Measurements from ENCODE around the gene CDH23. TPM values are rescaled to one million over a fixed set of nuclear protein-coding genes. Genes with fewer than 3 reads are reported as not detected.

CDH23 gene
- total and polyA plus RNA-seq, 2 of the 8 experiments (the other 6 are each of a cell fraction or from before 2014, with no cell fraction given) = 1.9 to 4.9 TPM

DNA sequence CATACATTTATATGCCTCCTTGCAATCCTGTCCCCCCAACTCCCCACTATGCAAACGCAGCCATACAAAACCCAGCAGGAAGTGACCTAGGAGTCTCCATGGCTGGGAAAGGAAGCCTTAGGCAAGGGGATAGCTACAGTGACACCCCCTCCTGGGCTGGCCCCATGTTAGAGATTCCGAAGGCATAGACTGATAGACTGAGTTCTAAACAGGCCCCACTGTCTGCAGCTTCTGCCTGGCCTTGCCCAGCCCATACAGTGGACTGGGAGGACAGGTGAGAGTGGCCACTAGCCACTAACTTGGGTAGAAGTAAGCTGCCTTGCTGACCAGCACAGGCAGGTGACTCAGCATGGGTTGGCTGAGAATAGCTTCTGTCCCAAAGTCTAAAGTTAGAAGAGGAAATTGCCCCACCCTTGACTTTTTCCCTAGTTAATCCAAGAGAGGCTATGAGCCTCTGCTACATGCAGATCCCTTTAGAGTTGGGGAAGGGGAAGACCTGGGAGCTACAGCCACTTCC lies 216.6 kb downstream of the CDH23 start (continued):
- TF ChIP-seq POLR2A (IDR thresholded peaks at IDR 0.05; ENCODE audit: control extremely low read depth in 1 of 2, low read depth in 2 of 2, low read length in 2 of 2) (no peak), SRF (IDR thresholded peaks at IDR 0.05; ENCODE audit: low read depth, low read length) (no peak), JUN (IDR thresholded peaks at IDR 0.05; ENCODE audit: low read depth, low read length) (no peak), CBX5 (IDR thresholded peaks at IDR 0.05; ENCODE audit: low read depth, low read length) (no peak), ZNF274 (IDR thresholded peaks at IDR 0.05; ENCODE audit: borderline replicate concordance, extremely low read depth, low read length) (no peak), HDAC6 (IDR thresholded peaks at IDR 0.05; ENCODE audit: low read depth, low read length) (no peak), RAD21 (IDR thresholded peaks at IDR 0.05 in 1 of 2, conservative IDR thresholded peaks at IDR 0.05 in 1 of 2; ENCODE audit: low read depth in 2 of 2, low read length in 2 of 2) (no peak)
